H1 (cell line): ENCODE measurements around the gene DGKZ. TPM values are rescaled to one million over a fixed set of nuclear protein-coding genes. Genes with fewer than 3 reads are reported as not detected.
A peak's percentile ranks its signal among the peaks of the same experiment; 100 is the strongest.

Experiments
- CTCF ChIA-PET: fragments of 300-600 bp; sonication (Branson Sonifier 250); formaldehyde crosslinking; loops from one replicate; lab custom pipeline; 2021; ENCODE audit not compliant: partially characterized antibody; lab: Charles Lee
- POLR2A ChIA-PET: fragments of 300-600 bp; sonication (Branson Sonifier 250); formaldehyde crosslinking; loops from one replicate; lab custom pipeline; 2021; ENCODE audit warnings: inconsistent platforms; ENCODE audit not compliant: partially characterized antibody; lab: Charles Lee
- DNase-seq, 2 experiments: peaks; one replicate each; pipeline versions ENCODE4 v3.0.0 to v3.0.0-alpha.2; 2010 to 2022; ENCODE audit warnings: low spot score in 2 of 2, low read depth in 1 of 2, mixed read lengths in 1 of 2
- FAIRE-seq: peaks from 2 replicates; lab custom pipeline; 2011; peaks lifted over from hg19 to GRCh38; lab: Jason Lieb, UNC
- H2AFZ ChIP-seq: 2 replicates; pipeline ENCODE4 v1.8.1; 2012; ENCODE audit warnings: low read length, inconsistent platforms
- H2AK5ac ChIP-seq: 2 replicates; pipeline ENCODE4 v1.6.1; 2013; ENCODE audit warnings: low read depth, low read length
- H2BK120ac ChIP-seq: replicated peaks from 2 replicates; pipeline ENCODE3; 2013; ENCODE audit warnings: low read depth, low read length, inconsistent platforms
- H2BK12ac ChIP-seq: 2 replicates; pipeline ENCODE4 v1.6.1; 2013; ENCODE audit warnings: low read depth, low read length
- H2BK15ac ChIP-seq: 2 replicates; pipeline ENCODE4 v1.6.1; 2013; ENCODE audit warnings: low read length
- H2BK20ac ChIP-seq: 2 replicates; pipeline ENCODE4 v1.6.1; 2013; ENCODE audit warnings: low read length
- H2BK5ac ChIP-seq: 2 replicates; pipeline ENCODE4 v1.6.1; 2013; ENCODE audit warnings: low read depth, low read length
- H3K14ac ChIP-seq: 2 replicates; pipeline ENCODE4 v1.6.1; 2013; ENCODE audit warnings: inconsistent platforms; ENCODE audit not compliant: insufficient read length
- H3K18ac ChIP-seq: 2 replicates; pipeline ENCODE4 v1.6.1; 2013; ENCODE audit warnings: low read length; ENCODE audit errors: extremely low read depth
- H3K23ac ChIP-seq: 2 replicates; pipeline ENCODE4 v1.6.1; 2013; ENCODE audit warnings: inconsistent platforms; ENCODE audit not compliant: insufficient read length
- H3K23me2 ChIP-seq: 2 replicates; pipeline ENCODE4 v1.6.1; 2013; ENCODE audit warnings: low read depth, low read length
- H3K27ac ChIP-seq: 2 replicates; pipeline ENCODE4 v1.6.1; 2011; ENCODE audit warnings: low read depth, low read length, inconsistent platforms
- H3K27me3 ChIP-seq, 4 experiments: replicated peaks in 1 of 4; 1 replicate in 1 of 4; 2 replicates in 3 of 4; pipeline versions ENCODE4 v1.6.1 to v1.8.1; 2011 to 2013; ENCODE audit warnings: low read length in 3 of 4, mild to moderate bottlenecking in 3 of 4, inconsistent platforms in 2 of 4, mixed read lengths in 2 of 4, moderate library complexity in 1 of 4; ENCODE audit not compliant: control insufficient read depth in 3 of 4, insufficient read depth in 3 of 4; ENCODE audit errors: extremely low read depth in 1 of 4
- H3K36me3 ChIP-seq, 4 experiments: 2 replicates each; pipeline versions ENCODE4 v1.6.1 to v1.8.1; 2011 to 2013; ENCODE audit warnings: mild to moderate bottlenecking in 4 of 4, low read length in 3 of 4, moderate library complexity in 2 of 4, control low read depth in 1 of 4, inconsistent platforms in 1 of 4; ENCODE audit not compliant: insufficient read depth in 4 of 4, control insufficient read depth in 2 of 4
- H3K4ac ChIP-seq: replicated peaks from 2 replicates; pipeline ENCODE3; 2013; ENCODE audit warnings: low read length, low read depth, mixed read lengths, inconsistent platforms; ENCODE audit not compliant: insufficient read length
- H3K4me1 ChIP-seq, 4 experiments: replicated peaks in 1 of 4; 1 replicate in 1 of 4; 2 replicates in 3 of 4; pipeline versions ENCODE4 v1.6.1 to v1.8.1; 2011 to 2013; ENCODE audit warnings: low read length in 3 of 4, inconsistent platforms in 2 of 4, mixed read lengths in 1 of 4; ENCODE audit not compliant: insufficient read depth in 4 of 4, control insufficient read depth in 3 of 4
- H3K4me2 ChIP-seq, 2 experiments: 2 replicates each; pipeline versions ENCODE4 v1.6.1 to v1.8.1; 2011 to 2013; ENCODE audit warnings: low read depth in 2 of 2, low read length in 2 of 2, control low read depth in 1 of 2, inconsistent platforms in 1 of 2, mild to moderate bottlenecking in 1 of 2; ENCODE audit not compliant: insufficient read depth in 1 of 2
- H3K4me3 ChIP-seq, 4 experiments: fragments of 200-600, 300-600 bp in 1 of 4; sonication (generic), shearing (Covaris generic), sonication (Bioruptor Twin) in 1 of 4; 2 replicates each; pipeline versions ENCODE4 v1.5.1 to v1.8.1; 2011 to 2016; ENCODE audit warnings: low read length in 4 of 4, low read depth in 3 of 4, control low read depth in 2 of 4, inconsistent platforms in 2 of 4, mild to moderate bottlenecking in 2 of 4, mixed read lengths in 1 of 4, moderate library complexity in 1 of 4; ENCODE audit not compliant: insufficient read depth in 2 of 4; ENCODE audit errors: extremely low read depth in 1 of 4
- H3K56ac ChIP-seq: replicated peaks from 2 replicates; pipeline ENCODE3; 2013; ENCODE audit warnings: low read depth, mild to moderate bottlenecking, mixed read lengths, low read length, inconsistent platforms; ENCODE audit not compliant: insufficient read length
- H3K79me1 ChIP-seq: 2 replicates; pipeline ENCODE4 v1.6.1; 2013; ENCODE audit warnings: low read depth, low read length, control low read depth
- H3K79me2 ChIP-seq, 2 experiments: 2 replicates each; pipeline versions ENCODE4 v1.6.1 to v1.8.1; 2012 to 2013; ENCODE audit warnings: low read length in 2 of 2, mild to moderate bottlenecking in 2 of 2, inconsistent platforms in 1 of 2; ENCODE audit not compliant: insufficient read depth in 2 of 2, control insufficient read depth in 1 of 2
- H3K9ac ChIP-seq, 4 experiments: replicated peaks in 1 of 4; 1 replicate in 1 of 4; 2 replicates in 3 of 4; pipeline versions ENCODE4 v1.6.1 to v1.8.1; 2011 to 2013; ENCODE audit warnings: low read depth in 3 of 4, low read length in 3 of 4, control low read depth in 2 of 4, mild to moderate bottlenecking in 2 of 4, moderate library complexity in 2 of 4, inconsistent platforms in 1 of 4; ENCODE audit errors: extremely low read depth in 1 of 4
- H3K9me3 ChIP-seq, 2 experiments: 2 replicates each; pipeline versions ENCODE4 v1.6.1 to v1.8.1; 2012 to 2013; ENCODE audit warnings: mild to moderate bottlenecking in 2 of 2, moderate library complexity in 2 of 2, control low read depth in 1 of 2, inconsistent platforms in 1 of 2, low read depth in 1 of 2, low read length in 1 of 2, mixed read lengths in 1 of 2; ENCODE audit not compliant: insufficient read depth in 2 of 2
- H4K20me1 ChIP-seq, 2 experiments: replicated peaks in 1 of 2; 2 replicates each; pipeline versions ENCODE3 to v1.8.1; 2011 to 2013; ENCODE audit warnings: inconsistent platforms in 2 of 2, low read length in 2 of 2, mild to moderate bottlenecking in 1 of 2; ENCODE audit not compliant: insufficient read depth in 2 of 2, control insufficient read depth in 1 of 2
- H4K5ac ChIP-seq: 2 replicates; pipeline ENCODE4 v1.6.1; 2013; ENCODE audit warnings: low read length, low read depth, mixed read lengths, inconsistent platforms; ENCODE audit not compliant: insufficient read length
- H4K8ac ChIP-seq: 2 replicates; pipeline ENCODE4 v1.8.0; 2013; ENCODE audit warnings: mild to moderate bottlenecking, moderate library complexity, low read length, inconsistent platforms; ENCODE audit not compliant: insufficient read depth; ENCODE audit errors: extremely low read depth
- H4K91ac ChIP-seq: replicated peaks from 2 replicates; pipeline ENCODE3; 2013; ENCODE audit warnings: low read length, mixed read lengths, inconsistent platforms; ENCODE audit not compliant: insufficient read length
- ATF2 ChIP-seq: IDR thresholded peaks from 2 replicates; pipeline ENCODE4 v1.6.1; 2012; ENCODE audit warnings: low read length, inconsistent platforms
- BCL11A ChIP-seq, 2 experiments: IDR thresholded peaks; one replicate each; pipeline ENCODE4 v1.6.1; 2011; ENCODE audit warnings: low read depth in 2 of 2, low read length in 2 of 2, mild to moderate bottlenecking in 2 of 2
- E2F6 ChIP-seq: IDR thresholded peaks from 2 replicates; pipeline ENCODE4 v1.6.1; 2012; ENCODE audit warnings: inconsistent platforms
- GTF2F1 ChIP-seq: IDR thresholded peaks from 2 replicates; pipeline ENCODE4 v1.6.1; 2012; ENCODE audit warnings: low read depth, low read length, improper control_type of control experiment, borderline replicate concordance
- JUN ChIP-seq: IDR thresholded peaks from 2 replicates; pipeline ENCODE4 v1.6.1; 2011; ENCODE audit warnings: low read depth, mild to moderate bottlenecking, improper control_type of control experiment, low read length
- POLR2A ChIP-seq, 2 experiments: IDR thresholded peaks; 1 replicate in 1 of 2; 2 replicates in 1 of 2; pipeline ENCODE4 v1.6.1; 2011; ENCODE audit warnings: low read depth in 2 of 2, low read length in 2 of 2, mild to moderate bottlenecking in 2 of 2; ENCODE audit errors: control extremely low read depth in 1 of 2
- POLR2AphosphoS5 ChIP-seq: IDR thresholded peaks from 2 replicates; pipeline ENCODE4 v1.6.1; 2011; ENCODE audit warnings: low read depth, low read length
- RAD21 ChIP-seq, 2 experiments: IDR thresholded peaks in 1 of 2; conservative IDR thresholded peaks in 1 of 2; 2 replicates each; pipeline ENCODE4 v1.6.1; 2011; ENCODE audit warnings: low read depth in 2 of 2, low read length in 2 of 2, improper control_type of control experiment in 1 of 2, inconsistent platforms in 1 of 2, mild to moderate bottlenecking in 1 of 2, moderate library complexity in 1 of 2
- SUZ12 ChIP-seq: fragments of 200-600 bp; sonication (generic); IDR thresholded peaks from 2 replicates; pipeline ENCODE4 v1.6.1; 2012; ENCODE audit warnings: mild to moderate bottlenecking, inconsistent platforms, low read length, moderate library complexity, mixed read lengths
- TAF7 ChIP-seq: optimal IDR thresholded peaks from 2 replicates; pipeline ENCODE3; 2011; ENCODE audit warnings: low read depth, mild to moderate bottlenecking, inconsistent platforms, low read length, moderate library complexity, borderline replicate concordance
- WGBS, 2 experiments: shearing (Covaris generic) in 1 of 2; methylation state at CpG; one replicate each; pipeline versions ENCODE4 v1.1.6 to v1.1.7; 2013 to 2015; ENCODE audit warnings: low lambda C conversion rate in 2 of 2, mixed read lengths in 2 of 2, inconsistent platforms in 1 of 2, low coverage in 1 of 2, missing lambda C conversion rate in 1 of 2; ENCODE audit not compliant: insufficient replicate concordance in 2 of 2, insufficient coverage in 1 of 2, insufficient read length in 1 of 2; ENCODE audit errors: extremely low coverage in 1 of 2, missing lambda C conversion rate in 1 of 2; 5-methylcytosine and 5-hydroxymethylcytosine counted together
- polyA plus RNA-seq, 7 experiments: library from polyadenylated mRNA; depleted of rRNA in 3 of 7; stranded (reverse) in 5 of 7; unstranded in 2 of 7; fragments of >200 nt in 5 of 7; fragments of 200-250 nt in 2 of 7; gene quantifications; 1 replicate in 5 of 7; 2 replicates in 1 of 7; 4 replicates in 1 of 7; pipeline versions ENCODE4 v1.2.1 to v1.2.3, GENCODE V29; 2011 to 2013; ENCODE audit warnings: missing spikeins in 2 of 7, mixed read lengths in 2 of 7
- total RNA-seq: library from RNA; stranded (reverse); fragmentation: NEBNext Ultra II Directional; extraction: Animal tissue kit (Norgen Biotek cat#: 25700); gene quantifications from 2 replicates; pipeline ENCODE4 v1.2.1, GENCODE V29; 2021

DGKZ gene
- total and polyA plus RNA-seq, 2 of the 8 experiments (the other 6 are each of a cell fraction or from before 2014, with no cell fraction given) = 84.4 to 184 TPM

GRCh38 chr11:46304605-46305179 is 42.6 kb upstream of the DGKZ start:
- H3K4me1 ChIP-seq = peaks cover 0 to 12% (median 7%) of the 10 kb centered on the region in 4 experiments; a peak in 6 of 7 replicates
- H3K56ac ChIP-seq = no peak overlapping the region
- H2BK5ac ChIP-seq = no peak overlapping the region
- no peak overlapping the region for H3K23ac ChIP-seq
- no peak overlapping the region for H3K4ac ChIP-seq
- no peaks in the 10 kb centered on the region for H3K9me3 ChIP-seq
- no peaks in the 10 kb centered on the region for H3K36me3 ChIP-seq
- CTCF ChIA-PET = interaction anchor here (0.7 to 38.0 kb wide), 10 partner anchors 9 to 81 kb away, joined by 3 to 858 read pairs (median 5); partner anchors contain the start of gene CREB3L1
- H2AK5ac ChIP-seq = no peak overlapping the region
- peak overlapping the region; percentile 88; the same call in 1 of the 2 replicates for H4K8ac ChIP-seq
- H3K79me1 ChIP-seq = no peaks in the 10 kb centered on the region
- no peak overlapping the region for H3K14ac ChIP-seq
- H3K79me2 ChIP-seq = no peaks in the 10 kb centered on the region
- POLR2A ChIA-PET = interaction anchor here (0.7 to 11.7 kb wide), 7 partner anchors 8 to 65 kb away, joined by 3 to 77 read pairs (median 5); no protein-coding TSS in a partner anchor
- H3K23me2 ChIP-seq = no peaks in the 10 kb centered on the region
- no peak overlapping the region; the same call in 1 of the 2 replicates for H3K27ac ChIP-seq
- no peak overlapping the region for H2BK15ac ChIP-seq
- no peak overlapping the region for H2BK20ac ChIP-seq
- no peaks in the 10 kb centered on the region for H3K27me3 ChIP-seq
- no peak overlapping the region for H2BK12ac ChIP-seq
- H3K4me3 ChIP-seq = no peak overlapping the region
- H4K20me1 ChIP-seq = no peaks in the 10 kb centered on the region
- H2BK120ac ChIP-seq = no peak overlapping the region
- DNase-seq (no peak), FAIRE-seq (no peak)
- no peak overlapping the region for H4K91ac ChIP-seq
- H2AFZ ChIP-seq = no peak overlapping the region
- no peak overlapping the region for H3K9ac ChIP-seq
- H4K5ac ChIP-seq = no peak overlapping the region
- no peak overlapping the region for H3K18ac ChIP-seq
- H3K4me2 ChIP-seq = no peak overlapping the region
- WGBS, 2 experiments = 88% methylated on average over 10 of the region's 10 CpGs; no CpG with 5 or more reads in 1 of the 2 experiments
- TF ChIP-seq POLR2AphosphoS5 (no peak), RAD21 (IDR thresholded peaks at IDR 0.05 in 1 of 2, conservative IDR thresholded peaks at IDR 0.05 in 1 of 2; ENCODE audit: low read depth in 2 of 2, low read length in 2 of 2) (no peak), TAF7 (no peak), E2F6 (no peak), JUN (no peak), GTF2F1 (no peak), BCL11A (IDR thresholded peaks at IDR 0.05; ENCODE audit: low read depth in 2 of 2, low read length in 2 of 2) (no peak), POLR2A (IDR thresholded peaks at IDR 0.05; ENCODE audit: control extremely low read depth in 1 of 2, low read depth in 2 of 2, low read length in 2 of 2) (no peak), ATF2 (no peak), SUZ12 (no peak)
